GM21529 (cell line): ENCODE results near the gene POLR1B.
"Not testable (repeated sequence)": the region's sequence is repeated elsewhere in the genome, so short reads cannot be mapped to it uniquely, and the experiment has no call there.

Source experiments
- ATAC-seq: cut with Tn5 transposase; IDR thresholded peaks from one replicate; pipeline ENCODE4 v1.9.1; 2021; ENCODE audit not compliant: unreplicated experiment

The POLR1B gene

DNA sequence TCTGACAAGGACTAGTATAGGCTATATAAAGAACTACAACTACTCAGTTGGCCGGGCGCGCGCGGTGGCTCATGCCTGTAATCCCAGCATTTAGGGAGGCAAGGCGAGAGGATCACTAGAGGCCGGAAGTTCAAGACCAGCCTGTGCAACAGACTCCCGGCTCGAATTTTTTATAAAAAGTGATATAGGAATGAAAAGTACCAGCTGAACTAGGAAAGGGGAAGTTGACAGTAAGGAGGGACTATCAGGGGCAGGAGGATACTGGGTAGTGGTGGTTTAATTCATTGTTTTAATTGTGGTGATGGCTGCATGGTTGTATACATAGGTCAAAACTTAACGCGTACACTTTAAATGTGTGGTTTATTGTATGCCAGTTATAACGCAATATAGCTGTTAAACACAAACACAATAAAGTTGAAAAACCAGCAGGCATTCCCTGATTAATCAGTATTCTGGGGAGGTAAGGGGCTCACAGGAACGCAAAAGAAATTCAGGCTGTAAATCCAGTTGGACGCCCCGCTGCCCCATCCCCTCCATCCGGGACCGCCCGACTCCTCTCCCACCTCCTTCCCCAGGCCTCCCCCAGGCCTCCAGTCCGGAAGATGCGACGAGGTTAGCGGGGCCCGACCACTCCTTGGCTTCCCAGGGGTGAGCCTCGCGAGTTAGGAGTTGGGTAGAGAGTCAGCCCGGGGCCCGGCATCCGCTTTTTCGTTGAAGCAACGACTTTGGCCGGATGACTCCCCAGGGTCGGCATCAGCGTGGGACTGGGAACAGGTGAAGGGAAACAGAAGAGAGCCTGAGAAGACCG is 746 bp upstream of the POLR1B start:
- ATAC-seq = peak; percentile 59

GRCh38 chr2:112542984-112543661 is 858 bp downstream of the POLR1B start:
- ATAC-seq = no peak

- ATAC-seq = no peak
Observed at GRCh38 chr2:112547333-112547732, 5.1 kb downstream of the POLR1B start.

DNA sequence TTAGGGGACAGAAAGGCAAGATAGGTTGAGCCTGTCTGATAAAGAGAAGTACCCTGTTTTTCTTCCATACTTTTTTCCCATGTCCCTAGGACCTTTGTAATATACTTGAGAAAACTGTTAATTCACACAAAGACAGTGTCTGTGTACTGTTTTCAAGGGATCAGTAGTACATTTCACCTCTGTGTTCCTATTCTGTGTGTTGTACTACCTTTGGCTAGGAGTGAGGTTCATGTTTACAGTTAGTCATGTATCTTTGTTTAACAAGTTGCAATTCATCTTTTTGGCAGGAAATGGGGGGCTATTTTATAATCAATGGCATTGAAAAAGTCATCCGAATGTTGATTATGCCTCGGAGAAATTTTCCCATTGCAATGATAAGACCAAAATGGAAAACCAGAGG is 6.7 kb downstream of the POLR1B start:
- no peak for ATAC-seq

- no peak for ATAC-seq
Observed at GRCh38 chr2:112566104-112566503, 23.8 kb downstream of the POLR1B start.

DNA sequence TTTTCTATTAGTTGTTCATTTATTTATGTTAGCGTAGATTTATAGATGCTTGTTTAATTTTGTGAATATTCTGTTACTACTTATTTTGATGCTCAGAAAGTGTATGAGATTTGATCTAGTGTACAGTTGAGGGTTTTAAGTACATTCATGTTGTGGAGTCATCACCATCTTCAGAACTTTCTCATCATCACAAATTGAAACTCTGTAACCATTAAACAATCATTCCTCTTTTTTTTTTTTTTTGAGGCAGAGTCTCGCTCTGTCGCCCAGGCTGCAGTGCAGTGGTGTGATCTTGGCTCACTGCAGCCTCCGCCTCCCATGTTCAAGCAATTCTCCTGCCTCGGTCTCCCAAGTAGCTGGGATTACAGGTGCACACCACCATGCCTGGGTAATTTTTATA is 24.2 kb downstream of the POLR1B start:
- not testable (repeated sequence) for ATAC-seq

DNA sequence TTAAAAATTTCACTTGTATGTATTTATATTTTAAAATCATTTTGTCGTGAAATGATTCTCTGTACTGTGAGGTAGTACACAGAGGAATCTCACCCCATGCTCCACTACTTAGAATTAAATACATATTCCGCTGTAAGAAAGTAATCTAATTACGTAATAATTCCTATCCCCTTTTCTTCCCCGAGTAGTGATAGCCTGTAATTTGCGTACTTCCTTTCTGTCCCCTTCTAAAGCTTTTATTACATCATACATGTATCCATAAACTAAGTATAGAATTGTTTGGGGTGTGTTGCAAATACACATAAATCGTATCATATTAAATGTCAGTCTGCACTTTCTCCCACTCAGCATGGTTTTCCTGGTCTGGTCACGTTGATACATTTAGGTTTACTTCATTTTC is 29.7 kb downstream of the POLR1B start:
- no peak for ATAC-seq

DNA sequence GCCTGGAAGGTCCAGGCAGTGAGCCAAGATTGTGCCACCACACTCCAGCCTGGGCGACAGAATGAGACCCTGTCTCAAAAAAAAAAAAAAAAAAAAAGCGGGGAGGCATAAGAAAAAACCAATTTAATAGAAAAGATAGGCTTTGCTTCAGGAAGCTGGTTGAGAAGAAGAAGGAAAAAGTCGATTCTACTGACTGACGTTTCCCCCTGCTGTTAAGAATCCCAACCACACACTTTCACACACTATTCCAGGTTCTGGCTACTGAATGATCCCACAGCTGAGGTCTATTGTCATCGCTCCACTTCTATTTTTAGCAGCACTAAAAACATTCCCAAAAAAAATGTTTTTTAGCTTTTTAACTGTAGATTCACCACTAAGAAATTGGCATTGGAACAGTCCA is 35.5 kb downstream of the POLR1B start:
- ATAC-seq = no peak

GRCh38 chr2:112579241-112579640 is 37.0 kb downstream of the POLR1B start:
- no peak for ATAC-seq

- ATAC-seq = no peak
Observed at GRCh38 chr2:112580084-112580483, 37.8 kb downstream of the POLR1B start.

DNA sequence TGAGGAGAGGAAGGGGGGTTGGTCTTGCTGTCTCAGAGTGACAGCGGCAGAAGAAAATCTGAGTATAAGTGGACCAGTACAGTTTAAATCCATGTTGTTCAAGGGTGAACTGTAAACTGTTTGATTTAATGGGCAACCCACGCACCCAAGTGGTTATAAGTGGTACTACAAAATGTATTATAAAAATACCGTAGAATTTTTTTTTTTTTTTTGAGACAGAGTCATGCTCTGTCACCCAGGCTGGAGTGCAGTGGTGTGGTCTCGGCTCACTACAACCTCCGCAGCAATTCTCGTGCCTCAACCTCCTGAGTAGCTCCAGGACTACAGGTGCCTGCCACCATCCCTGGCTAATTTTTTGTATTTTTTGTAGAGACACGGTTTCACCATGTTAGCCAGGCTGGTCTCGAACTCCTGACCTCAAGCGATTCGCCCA is 40.1 kb downstream of the POLR1B start:
- no peak for ATAC-seq

- ATAC-seq = no peak
Observed at GRCh38 chr2:112583497-112584133, 41.4 kb downstream of the POLR1B start.

DNA sequence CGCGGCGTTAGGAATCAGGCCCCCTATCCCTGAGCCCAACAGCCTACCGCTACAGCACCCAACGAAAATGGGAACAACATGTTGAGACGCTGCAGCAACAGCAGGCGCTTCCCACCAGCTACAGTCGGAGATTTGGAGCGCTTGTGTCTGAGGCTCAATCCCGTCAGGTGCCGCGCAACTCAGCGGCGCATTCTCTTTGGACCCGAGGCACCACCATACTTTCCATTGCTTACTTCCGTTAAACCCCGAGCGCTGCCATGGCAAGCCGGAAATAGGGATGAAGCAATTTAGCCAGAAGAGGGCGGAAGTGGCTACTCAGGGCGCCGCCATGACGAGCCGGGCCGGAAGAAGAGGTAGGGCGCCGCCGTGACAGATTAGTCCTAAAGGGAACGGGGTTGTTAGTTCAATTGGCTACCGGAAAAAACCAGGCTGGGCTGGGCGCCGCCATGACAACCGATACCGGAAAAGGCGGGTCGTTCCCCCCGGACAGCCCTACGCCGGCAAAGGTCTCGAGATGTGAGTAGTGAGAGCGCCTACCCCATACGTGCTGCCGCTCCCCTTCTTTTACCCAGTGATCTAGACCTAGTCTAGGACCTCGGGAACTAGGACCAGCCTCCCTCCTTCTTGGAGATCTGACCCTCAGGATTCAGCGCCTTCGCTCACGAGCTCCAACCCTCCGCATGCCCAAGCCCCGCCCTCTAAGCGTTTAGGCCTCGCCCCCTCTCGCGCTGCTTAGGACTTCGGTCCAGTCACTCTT is 42.0 kb downstream of the POLR1B start, which contains the start of gene CHCHD5:
CHCHD5 (plus strand) TSS at position 476 of the 757 bp plus-strand sequence; CDS start at position 515, 39 bp downstream.
- peak; percentile 91 for ATAC-seq

- ATAC-seq = no peak
Observed at GRCh38 chr2:112584891-112585250, 42.6 kb downstream of the POLR1B start.

DNA sequence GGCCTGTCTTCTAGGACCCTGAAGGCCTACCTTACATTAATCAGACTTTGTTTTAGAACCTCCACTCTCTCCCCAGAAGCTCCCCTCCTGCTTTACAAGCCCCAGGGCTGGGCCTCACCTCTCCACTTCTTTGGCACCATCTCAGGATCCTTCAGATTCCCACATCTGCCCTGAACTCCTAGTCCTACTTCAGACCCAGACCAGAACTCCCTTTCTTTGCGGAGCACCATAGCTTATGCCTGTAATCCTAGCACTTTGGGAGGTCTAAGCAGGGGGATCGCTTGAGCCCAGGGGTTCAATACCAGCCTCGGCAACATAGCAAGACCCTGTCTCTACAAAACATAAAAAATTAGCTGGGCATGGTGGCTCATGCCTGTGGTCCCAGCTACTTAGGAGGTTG is 43.1 kb downstream of the POLR1B start:
- no peak for ATAC-seq

GRCh38 chr2:112585873-112586464 is 43.7 kb downstream of the POLR1B start:
- no peak for ATAC-seq

DNA sequence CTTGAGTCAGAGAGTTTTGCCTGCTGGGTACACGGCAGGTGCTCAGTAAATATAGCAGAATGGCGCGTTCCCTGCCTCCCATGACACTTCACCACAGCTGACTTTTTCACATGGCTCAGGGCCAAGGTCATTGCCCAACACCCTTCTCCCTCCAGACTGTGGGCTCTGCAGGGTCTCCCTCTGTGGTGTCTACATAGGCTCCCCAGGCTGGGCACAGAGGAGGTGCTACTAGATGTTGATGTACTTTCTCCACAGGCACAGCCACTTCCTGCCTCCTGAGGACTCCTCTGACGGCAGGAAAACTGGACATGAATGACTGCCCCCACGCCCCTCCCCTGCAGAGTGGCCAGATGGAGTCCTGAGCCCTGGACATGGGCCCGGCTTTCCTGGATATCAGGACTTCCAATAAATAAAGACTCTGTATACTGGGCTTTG is 46.4 kb downstream of the POLR1B start:
- ATAC-seq = no peak

DNA sequence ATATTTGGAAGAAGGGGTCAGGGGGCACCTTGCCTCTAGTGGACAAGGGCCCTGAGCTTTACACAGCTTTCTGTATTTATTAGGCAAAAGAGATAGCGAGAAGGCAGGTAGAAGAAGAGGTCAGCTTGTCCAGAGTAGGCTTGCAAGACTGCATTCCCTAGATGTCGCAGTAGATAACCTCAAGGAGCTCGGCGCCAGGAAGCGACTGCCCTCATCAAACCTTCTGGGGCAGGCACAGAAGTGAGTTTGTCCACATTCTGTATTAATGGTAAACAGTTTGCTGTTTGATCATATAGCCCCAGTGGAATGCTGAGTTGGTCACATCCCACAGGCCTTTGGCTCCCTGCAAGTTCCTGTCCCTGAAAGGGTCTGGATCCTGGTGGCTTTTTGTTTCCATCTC is 49.1 kb downstream of the POLR1B start:
- no peak for ATAC-seq

- ATAC-seq = no peak
Observed at GRCh38 chr2:112593736-112594135, 51.5 kb downstream of the POLR1B start.

GRCh38 chr2:112597537-112598322 is 55.5 kb downstream of the POLR1B start:
- no peak for ATAC-seq
